ENCODE data around the gene C2orf68.
A peak's percentile ranks its signal among the peaks of the same experiment; 100 is the strongest.
"Not testable (repeated sequence)": the region's sequence is repeated elsewhere in the genome, so short reads cannot be mapped to it uniquely, and the experiment has no call there.

C2orf68 gene

DNA sequence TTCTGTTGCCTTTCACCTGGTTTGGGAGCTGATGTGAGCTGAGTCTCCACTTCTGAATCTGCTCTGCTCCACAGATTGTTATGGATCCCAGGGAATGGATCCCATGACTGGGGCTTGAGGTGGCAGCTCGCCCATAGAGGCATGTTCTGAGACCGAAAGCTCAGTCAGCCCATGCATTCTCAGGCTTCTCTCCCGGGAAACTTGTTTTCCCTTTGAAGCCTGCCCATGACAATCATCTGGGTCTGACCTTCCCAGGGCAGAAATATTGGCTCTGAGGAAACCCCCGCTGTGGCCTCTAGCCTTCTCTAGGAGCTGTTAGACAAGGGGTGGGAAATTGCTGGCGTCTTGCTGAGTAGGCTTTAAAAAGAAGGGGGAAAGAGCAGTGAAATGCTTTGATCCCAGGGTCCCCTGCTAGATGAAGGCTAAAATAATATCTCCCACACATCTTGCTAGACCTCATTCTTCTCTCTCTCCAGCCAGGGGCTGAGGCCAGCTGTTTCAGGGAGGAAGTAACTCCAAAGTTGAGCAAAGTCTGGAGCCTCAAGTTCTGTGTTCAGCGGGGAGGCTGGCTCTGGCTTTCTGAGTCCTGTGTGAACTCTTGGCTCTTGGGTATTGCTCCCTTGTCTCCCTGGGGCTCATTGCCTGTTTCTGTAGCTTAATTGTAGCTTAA lies 32.5 kb downstream of the C2orf68 start:
- no peak for DNase-seq (ENCODE audit: low read depth)

- DNase-seq (ENCODE audit: low read depth) = no peak
These were observed 33.4 kb downstream of the C2orf68 start for GRCh38 chr2:85578243-85579180.

- no peak for DNase-seq (ENCODE audit: low read depth)
These were observed 34.3 kb downstream of the C2orf68 start, which contains the start of gene VAMP8 for GRCh38 chr2:85577386-85578242. Gene VAMP8, plus strand, starts transcription at chr2:85577586. Its CDS starts 61 bp downstream, at chr2:85577647.

DNA sequence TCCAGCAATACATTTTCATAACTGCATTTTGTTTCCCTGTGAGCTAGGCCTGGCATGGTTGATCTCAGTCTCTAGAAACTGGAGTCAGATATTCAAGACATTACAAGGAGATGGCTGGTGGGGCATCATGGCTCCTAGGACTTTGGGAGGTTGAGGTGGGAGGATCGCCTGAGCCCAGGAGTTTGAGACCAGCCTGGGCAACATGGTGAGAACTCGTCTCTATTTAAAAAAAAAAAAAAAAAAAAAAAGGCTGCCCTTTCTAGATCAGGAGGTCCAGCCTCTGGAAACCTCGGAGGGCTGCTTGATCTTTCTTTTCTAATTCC lies 34.8 kb downstream of the C2orf68 start:
- no peak for DNase-seq (ENCODE audit: low read depth)

DNA sequence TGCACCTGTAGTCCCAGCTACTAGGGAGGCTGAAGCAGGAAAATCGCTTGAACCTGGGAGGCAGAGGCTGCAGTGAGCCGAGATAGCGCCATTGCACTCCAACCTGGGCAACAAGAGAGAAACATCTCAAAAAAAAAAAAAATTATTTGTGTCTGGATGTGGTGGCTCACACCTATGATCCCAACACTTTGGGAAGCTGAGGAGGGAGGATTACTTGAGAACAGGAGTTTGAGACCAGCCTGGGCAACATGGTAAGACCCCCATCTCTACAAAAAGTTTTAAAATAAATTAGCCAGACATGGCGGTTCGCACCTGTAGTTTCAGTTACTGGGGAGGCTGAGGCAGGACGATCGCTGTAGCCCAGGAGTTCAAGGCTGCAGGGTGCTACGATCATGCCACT lies 36.1 kb downstream of the C2orf68 start:
- DNase-seq (ENCODE audit: low read depth) = no peak

DNA sequence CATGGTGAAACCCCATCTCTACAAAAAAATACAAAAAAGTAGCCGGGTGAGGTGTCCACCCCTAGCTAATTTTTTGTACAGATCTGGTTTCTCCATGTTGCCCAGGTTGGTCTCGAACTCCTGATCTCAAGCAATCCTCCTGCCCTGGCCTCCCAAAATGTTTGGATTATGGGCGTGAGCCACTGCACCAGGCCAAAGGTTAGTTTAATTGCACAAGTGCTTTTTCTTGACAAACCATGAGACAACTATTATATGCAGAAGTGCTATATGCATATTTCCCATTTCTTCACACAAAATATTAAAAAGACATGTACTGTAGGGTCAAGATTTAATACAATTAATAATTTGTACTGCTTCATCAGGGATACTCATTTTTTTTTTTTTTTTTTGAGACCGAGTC lies 45.6 kb downstream of the C2orf68 start:
- DNase-seq (ENCODE audit: low read depth) = no peak

DNA sequence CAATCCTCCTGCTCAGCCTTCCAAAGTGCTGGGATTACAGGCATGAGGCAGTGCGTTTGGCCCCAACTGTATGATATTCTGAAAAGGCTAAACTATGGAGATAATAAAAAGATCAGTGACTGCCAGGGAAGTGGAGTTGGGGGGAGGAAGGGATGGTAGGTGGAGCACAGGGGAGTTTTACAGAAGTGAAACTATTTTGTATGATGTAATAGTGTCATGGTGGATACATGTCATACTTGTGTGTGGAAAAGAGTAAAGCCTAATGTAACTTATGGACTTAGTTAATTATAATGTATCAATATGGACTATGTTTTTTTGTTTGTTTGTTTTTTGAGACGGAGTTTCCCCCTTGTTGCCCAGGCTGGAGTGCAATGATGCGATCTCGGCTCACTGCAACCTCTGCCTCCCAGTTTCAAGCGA lies 47.7 kb downstream of the C2orf68 start:
- DNase-seq (ENCODE audit: low read depth) = no peak

GRCh38 chr2:85561280-85562212 lies 50.3 kb downstream of the C2orf68 start, which contains the start of gene GGCX:
Gene GGCX, minus strand, starts transcription at chr2:85561493. Its CDS starts 65 bp downstream, at chr2:85561428.
- peak; percentile 89 for DNase-seq (ENCODE audit: low read depth)

DNA sequence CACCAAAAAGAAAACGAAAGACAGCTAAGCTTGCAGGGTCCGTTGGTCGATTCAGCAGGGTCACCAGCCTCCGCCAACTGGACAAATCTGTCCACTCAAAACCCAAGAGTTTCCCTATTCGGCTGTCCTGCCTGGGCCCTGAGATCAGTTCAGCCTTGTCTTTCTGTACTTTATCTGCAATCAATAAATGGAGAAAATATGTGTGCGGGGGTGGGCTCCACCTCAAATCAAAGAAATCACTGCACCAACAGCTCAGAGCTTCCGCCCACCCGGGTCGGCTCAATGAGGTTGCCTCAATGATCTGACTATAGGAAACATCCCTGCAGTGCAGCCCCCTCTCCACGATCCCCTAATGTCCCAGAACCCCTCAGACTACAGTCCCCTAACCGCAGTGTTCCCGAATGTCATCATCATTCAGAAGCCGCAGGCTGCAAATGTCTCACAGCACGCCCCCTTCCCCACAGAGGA lies 51.0 kb downstream of the C2orf68 start:
- DNase-seq (ENCODE audit: low read depth) = no peak

DNA sequence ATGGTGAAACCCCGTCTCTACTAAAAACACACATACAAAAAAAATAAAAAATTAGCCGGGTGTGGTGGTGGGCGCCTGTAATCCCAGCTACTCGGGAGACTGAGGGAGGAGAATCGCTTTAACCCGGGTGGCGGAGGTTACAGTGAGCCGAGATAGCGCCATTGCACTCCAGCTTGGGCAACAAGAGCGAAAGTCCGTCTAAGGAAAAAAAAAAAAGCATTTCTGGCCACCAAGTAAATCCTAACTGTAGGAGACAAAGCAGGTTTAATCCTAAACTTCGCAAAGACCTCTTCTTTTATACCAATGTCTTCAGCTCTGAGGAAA lies 51.5 kb downstream of the C2orf68 start:
- not testable (repeated sequence) for DNase-seq (ENCODE audit: low read depth)

GRCh38 chr2:85558160-85558559 lies 53.7 kb downstream of the C2orf68 start:
- no peak for DNase-seq (ENCODE audit: low read depth)

GRCh38 chr2:85557130-85557529 lies 54.7 kb downstream of the C2orf68 start:
- DNase-seq (ENCODE audit: low read depth) = no peak

All from stimulated activated CD8-positive, alpha-beta memory T cell treated with anti-CD3 and anti-CD28 coated beads, Interleukin-15, amount 100 ng/mL, for 24 hours (primary cell).